Measurements from ENCODE around the gene MIF4GD.

Gene MIF4GD

DNA sequence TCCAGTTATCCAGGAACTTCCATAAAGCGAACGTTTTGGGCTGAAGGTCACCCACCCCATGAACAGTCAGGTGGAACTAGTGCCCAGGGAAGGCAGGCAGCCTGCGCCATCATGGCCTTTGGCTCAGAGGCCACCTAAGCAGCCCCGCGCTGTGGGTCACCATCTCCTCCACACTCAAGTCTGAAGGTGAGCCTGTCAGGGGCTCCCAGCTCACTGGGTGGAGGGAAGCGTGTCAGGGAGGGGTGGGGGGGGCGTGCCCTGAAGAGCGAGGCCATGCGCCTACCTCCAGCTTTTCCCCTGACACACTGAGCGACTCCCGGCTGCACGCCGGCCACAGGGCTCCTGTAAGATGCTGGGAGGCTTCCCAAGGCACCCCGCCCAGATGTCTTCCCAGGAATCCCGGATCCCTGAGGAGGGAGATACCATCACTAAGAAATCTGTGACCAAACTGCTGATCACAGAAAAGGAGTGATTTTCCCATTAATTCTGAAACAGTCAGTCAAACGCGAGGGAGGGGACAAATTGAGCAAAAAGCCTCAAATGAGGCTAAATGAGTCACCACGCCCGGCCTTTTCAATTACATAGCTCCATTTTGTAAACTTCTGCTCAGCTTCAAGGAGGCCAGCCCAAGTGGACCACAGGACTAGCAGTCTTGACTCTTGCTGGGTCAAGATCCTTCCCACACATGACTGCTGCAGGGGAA lies 44.7 kb upstream of the MIF4GD start:
- TF ChIP-seq, protein P1, sequence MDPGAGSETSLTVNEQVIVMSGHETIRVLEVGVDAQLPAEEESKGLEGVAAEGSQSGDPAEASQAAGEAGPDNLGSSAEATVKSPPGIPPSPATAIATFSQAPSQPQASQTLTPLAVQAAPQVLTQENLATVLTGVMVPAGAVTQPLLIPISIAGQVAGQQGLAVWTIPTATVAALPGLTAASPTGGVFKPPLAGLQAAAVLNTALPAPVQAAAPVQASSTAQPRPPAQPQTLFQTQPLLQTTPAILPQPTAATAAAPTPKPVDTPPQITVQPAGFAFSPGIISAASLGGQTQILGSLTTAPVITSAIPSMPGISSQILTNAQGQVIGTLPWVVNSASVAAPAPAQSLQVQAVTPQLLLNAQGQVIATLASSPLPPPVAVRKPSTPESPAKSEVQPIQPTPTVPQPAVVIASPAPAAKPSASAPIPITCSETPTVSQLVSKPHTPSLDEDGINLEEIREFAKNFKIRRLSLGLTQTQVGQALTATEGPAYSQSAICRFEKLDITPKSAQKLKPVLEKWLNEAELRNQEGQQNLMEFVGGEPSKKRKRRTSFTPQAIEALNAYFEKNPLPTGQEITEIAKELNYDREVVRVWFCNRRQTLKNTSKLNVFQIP (CRISPR knock-in tag; IDR thresholded peaks at IDR 0.05; ENCODE audit: borderline replicate concordance, low read depth) = no peak
- no peak for TF ChIP-seq ARNTL (CRISPR knock-in tag; IDR thresholded peaks at IDR 0.05; ENCODE audit: borderline replicate concordance, low read depth)
- no peak for TF ChIP-seq ZNF8 (CRISPR knock-in tag; IDR thresholded peaks at IDR 0.05)
- no peak for TF ChIP-seq ZNF70 (CRISPR knock-in tag; IDR thresholded peaks at IDR 0.05)
- TF ChIP-seq OSR1 (CRISPR knock-in tag; IDR thresholded peaks at IDR 0.05) = no peak
- TF ChIP-seq PPARA (CRISPR knock-in tag; IDR thresholded peaks at IDR 0.05; ENCODE audit: borderline replicate concordance) = no peak
- TF ChIP-seq, protein P2, sequence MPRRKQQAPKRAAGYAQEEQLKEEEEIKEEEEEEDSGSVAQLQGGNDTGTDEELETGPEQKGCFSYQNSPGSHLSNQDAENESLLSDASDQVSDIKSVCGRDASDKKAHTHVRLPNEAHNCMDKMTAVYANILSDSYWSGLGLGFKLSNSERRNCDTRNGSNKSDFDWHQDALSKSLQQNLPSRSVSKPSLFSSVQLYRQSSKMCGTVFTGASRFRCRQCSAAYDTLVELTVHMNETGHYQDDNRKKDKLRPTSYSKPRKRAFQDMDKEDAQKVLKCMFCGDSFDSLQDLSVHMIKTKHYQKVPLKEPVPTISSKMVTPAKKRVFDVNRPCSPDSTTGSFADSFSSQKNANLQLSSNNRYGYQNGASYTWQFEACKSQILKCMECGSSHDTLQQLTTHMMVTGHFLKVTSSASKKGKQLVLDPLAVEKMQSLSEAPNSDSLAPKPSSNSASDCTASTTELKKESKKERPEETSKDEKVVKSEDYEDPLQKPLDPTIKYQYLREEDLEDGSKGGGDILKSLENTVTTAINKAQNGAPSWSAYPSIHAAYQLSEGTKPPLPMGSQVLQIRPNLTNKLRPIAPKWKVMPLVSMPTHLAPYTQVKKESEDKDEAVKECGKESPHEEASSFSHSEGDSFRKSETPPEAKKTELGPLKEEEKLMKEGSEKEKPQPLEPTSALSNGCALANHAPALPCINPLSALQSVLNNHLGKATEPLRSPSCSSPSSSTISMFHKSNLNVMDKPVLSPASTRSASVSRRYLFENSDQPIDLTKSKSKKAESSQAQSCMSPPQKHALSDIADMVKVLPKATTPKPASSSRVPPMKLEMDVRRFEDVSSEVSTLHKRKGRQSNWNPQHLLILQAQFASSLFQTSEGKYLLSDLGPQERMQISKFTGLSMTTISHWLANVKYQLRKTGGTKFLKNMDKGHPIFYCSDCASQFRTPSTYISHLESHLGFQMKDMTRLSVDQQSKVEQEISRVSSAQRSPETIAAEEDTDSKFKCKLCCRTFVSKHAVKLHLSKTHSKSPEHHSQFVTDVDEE (CRISPR knock-in tag; IDR thresholded peaks at IDR 0.05) = no peak
- TF ChIP-seq TOX (CRISPR knock-in tag; IDR thresholded peaks at IDR 0.05; ENCODE audit: borderline replicate concordance) = no peak
- TF ChIP-seq TCF4 (CRISPR knock-in tag; IDR thresholded peaks at IDR 0.05; ENCODE audit: borderline replicate concordance) = no peak
- no peak for TF ChIP-seq ISL1 (CRISPR knock-in tag; IDR thresholded peaks at IDR 0.05)
- TF ChIP-seq RARB (CRISPR knock-in tag; IDR thresholded peaks at IDR 0.05) = no peak
- no peak for TF ChIP-seq SNAI2 (CRISPR knock-in tag; IDR thresholded peaks at IDR 0.05)
- no peak for TF ChIP-seq BACH2 (CRISPR knock-in tag; IDR thresholded peaks at IDR 0.05; ENCODE audit: borderline replicate concordance)
- TF ChIP-seq, protein P3, sequence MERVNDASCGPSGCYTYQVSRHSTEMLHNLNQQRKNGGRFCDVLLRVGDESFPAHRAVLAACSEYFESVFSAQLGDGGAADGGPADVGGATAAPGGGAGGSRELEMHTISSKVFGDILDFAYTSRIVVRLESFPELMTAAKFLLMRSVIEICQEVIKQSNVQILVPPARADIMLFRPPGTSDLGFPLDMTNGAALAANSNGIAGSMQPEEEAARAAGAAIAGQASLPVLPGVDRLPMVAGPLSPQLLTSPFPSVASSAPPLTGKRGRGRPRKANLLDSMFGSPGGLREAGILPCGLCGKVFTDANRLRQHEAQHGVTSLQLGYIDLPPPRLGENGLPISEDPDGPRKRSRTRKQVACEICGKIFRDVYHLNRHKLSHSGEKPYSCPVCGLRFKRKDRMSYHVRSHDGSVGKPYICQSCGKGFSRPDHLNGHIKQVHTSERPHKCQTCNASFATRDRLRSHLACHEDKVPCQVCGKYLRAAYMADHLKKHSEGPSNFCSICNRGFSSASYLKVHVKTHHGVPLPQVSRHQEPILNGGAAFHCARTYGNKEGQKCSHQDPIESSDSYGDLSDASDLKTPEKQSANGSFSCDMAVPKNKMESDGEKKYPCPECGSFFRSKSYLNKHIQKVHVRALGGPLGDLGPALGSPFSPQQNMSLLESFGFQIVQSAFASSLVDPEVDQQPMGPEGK (CRISPR knock-in tag; IDR thresholded peaks at IDR 0.05; ENCODE audit: borderline replicate concordance) = no peak
- TF ChIP-seq ZNF565 (CRISPR knock-in tag; conservative IDR thresholded peaks at IDR 0.05; ENCODE audit: low read depth) = no peak
- TF ChIP-seq GLIS3 (CRISPR knock-in tag; IDR thresholded peaks at IDR 0.05) = no peak
- no peak; the same call in 2 of the 3 replicates for ATAC-seq

DNA sequence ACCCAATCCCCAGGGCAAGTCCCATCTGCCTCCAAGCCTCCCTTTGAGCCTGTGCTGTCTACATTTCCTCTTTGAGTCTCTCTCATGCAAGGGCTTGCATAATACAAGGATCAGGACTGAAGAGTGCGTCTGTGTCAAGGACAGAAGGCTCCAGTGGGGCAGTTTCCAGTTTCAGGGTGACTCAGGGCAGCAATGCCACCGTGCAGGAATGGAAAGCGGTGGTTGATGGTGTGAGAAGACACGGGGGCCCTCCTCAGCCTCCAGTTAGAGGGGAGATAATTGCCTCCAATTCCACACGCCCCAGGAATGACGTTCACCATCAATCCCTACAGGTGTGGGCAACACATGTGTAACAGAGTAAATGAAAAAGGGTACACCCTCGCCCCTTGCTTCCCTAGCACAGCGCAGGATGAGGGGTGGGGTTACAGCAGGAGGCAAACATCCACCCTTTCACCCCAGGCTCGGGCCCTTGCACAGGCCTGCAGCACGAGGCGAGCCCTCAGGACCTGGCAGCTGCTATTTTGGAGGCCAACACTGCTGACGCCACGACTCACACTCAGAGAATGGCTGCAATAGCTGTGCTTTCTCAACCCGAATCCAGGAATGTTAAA lies 43.0 kb upstream of the MIF4GD start:
- no peak for TF ChIP-seq ZC3H10 (CRISPR knock-in tag; IDR thresholded peaks at IDR 0.05)
- TF ChIP-seq SNAI2 (CRISPR knock-in tag; IDR thresholded peaks at IDR 0.05) = no peak
- no peak for TF ChIP-seq RARB (CRISPR knock-in tag; IDR thresholded peaks at IDR 0.05)
- TF ChIP-seq, protein P3 (CRISPR knock-in tag; IDR thresholded peaks at IDR 0.05; ENCODE audit: borderline replicate concordance) = no peak
- no peak for TF ChIP-seq CSDC2 (CRISPR knock-in tag; IDR thresholded peaks at IDR 0.05)
- no peak for TF ChIP-seq TOX (CRISPR knock-in tag; IDR thresholded peaks at IDR 0.05; ENCODE audit: borderline replicate concordance)
- no peak for TF ChIP-seq ARNTL (CRISPR knock-in tag; IDR thresholded peaks at IDR 0.05; ENCODE audit: borderline replicate concordance, low read depth)
- no peak for TF ChIP-seq TCF4 (CRISPR knock-in tag; IDR thresholded peaks at IDR 0.05; ENCODE audit: borderline replicate concordance)
- no peak for TF ChIP-seq ZNF70 (CRISPR knock-in tag; IDR thresholded peaks at IDR 0.05)
- TF ChIP-seq OSR1 (CRISPR knock-in tag; IDR thresholded peaks at IDR 0.05) = no peak
- no peak for TF ChIP-seq ZFP30 (CRISPR knock-in tag; IDR thresholded peaks at IDR 0.05)
- no peak for TF ChIP-seq ZNF565 (CRISPR knock-in tag; conservative IDR thresholded peaks at IDR 0.05; ENCODE audit: low read depth)
- ATAC-seq = peak; percentile 16

Measured in SK-N-SH treated with all-trans-retinoic acid at 6 μM for 48 hours (cell line).